Cardiac muscle cell (in vitro differentiated cells and primary cell): ENCODE results near the gene AP3D1. TPM values are rescaled to one million over a fixed set of nuclear protein-coding genes. Genes with fewer than 3 reads are reported as not detected.

ENCODE experiments used
- DNase-seq, 2 donors: peaks; one replicate each; pipeline versions ENCODE4 v3.0.0 to v3.0.0-alpha.2; 2010 to 2017; ENCODE audit warnings: low read depth in 1 of 2, low spot score in 1 of 2
- H3K27ac ChIP-seq: fragments of 200-600 bp; sonication (generic); 2 replicates; pipeline ENCODE4 v1.5.1; 2016
- H3K27me3 ChIP-seq: fragments of 200-600 bp; sonication (generic); 2 replicates; pipeline ENCODE4 v1.6.0; 2016; ENCODE audit warnings: control low read depth
- H3K36me3 ChIP-seq: fragments of 200-600 bp; sonication (generic); 2 replicates; pipeline ENCODE4 v1.5.1; 2016; ENCODE audit warnings: control low read depth
- H3K4me1 ChIP-seq: fragments of 200-600 bp; sonication (generic); 2 replicates; pipeline ENCODE4 v1.8.1; 2017; ENCODE audit warnings: low read depth, mild to moderate bottlenecking, mixed run types
- H3K4me3 ChIP-seq: fragments of 200-600 bp; sonication (generic); 2 replicates; pipeline ENCODE4 v1.5.1; 2016; ENCODE audit warnings: mild to moderate bottlenecking
- H3K9me3 ChIP-seq: fragments of 200-600 bp; sonication (generic); 2 replicates; pipeline ENCODE4 v1.5.1; 2017; ENCODE audit warnings: low read depth, mild to moderate bottlenecking, control low read depth
- polyA plus RNA-seq: library from polyadenylated mRNA; unstranded; fragments of >200 nt; fragmentation: Nextera tagmentation; extraction: Ambion mirVana; gene quantifications from 2 replicates; pipeline ENCODE4 v1.2.1, GENCODE V29; 2016
- total RNA-seq: library from RNA; depleted of rRNA; stranded (reverse); fragments of >200 nt; gene quantifications from 2 replicates; pipeline ENCODE4 v1.2.3, GENCODE V29; 2016
- TF ChIP-seq, protein P1 (sequence below): IDR thresholded peaks from 2 replicates; pipeline ENCODE4 v1.5.1; 2012; ENCODE audit warnings: low read depth, mild to moderate bottlenecking, low read length

AP3D1 gene
- total and polyA plus RNA-seq, 2 experiments from 2014 or later, result 115 to 125 TPM

DNA sequence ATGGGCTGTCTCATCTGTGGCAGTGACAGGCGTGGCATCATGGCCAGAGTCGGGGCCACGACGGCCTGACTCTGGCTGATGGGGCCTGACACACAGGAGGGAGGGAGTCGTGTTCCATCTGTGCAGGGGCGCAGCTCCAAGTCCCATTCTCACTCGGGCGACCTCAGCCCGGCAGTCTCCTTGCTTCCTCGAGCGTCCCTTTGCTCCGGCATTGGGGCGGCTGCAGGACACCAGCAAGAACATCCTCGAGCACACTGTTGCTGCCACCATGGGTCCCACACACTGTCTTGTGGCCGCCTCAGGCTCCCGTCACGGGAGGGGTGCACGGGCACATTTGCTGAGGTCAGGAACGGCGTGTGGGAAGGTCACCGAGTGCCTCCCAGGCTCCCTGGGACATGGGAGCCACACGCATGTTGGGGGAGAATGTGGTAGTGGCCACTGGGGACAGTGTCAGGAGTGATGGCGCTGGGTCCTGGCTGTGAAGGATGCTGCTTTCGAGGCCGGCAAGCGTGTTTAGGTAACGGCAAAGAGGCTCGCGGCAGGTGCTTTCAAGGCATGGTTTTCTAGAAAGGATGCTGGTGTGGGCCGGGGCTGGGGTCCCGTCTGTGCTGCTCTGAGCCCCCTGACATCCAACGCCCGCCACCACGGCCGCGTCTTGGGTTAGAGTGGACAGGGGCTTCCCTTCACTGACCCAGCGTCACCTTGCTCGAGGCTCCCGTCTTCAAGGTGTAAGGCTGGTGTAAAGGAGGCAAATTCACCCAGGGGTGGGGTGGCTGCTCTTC, 51.2 kb downstream of the AP3D1 start:
- H3K9me3 ChIP-seq, result no peaks in the 10 kb centered on the region
- peaks cover 4% of the 10 kb centered on the region for H3K4me1 ChIP-seq
- peaks cover 5% of the 10 kb centered on the region for H3K36me3 ChIP-seq
- TF ChIP-seq, protein P1, sequence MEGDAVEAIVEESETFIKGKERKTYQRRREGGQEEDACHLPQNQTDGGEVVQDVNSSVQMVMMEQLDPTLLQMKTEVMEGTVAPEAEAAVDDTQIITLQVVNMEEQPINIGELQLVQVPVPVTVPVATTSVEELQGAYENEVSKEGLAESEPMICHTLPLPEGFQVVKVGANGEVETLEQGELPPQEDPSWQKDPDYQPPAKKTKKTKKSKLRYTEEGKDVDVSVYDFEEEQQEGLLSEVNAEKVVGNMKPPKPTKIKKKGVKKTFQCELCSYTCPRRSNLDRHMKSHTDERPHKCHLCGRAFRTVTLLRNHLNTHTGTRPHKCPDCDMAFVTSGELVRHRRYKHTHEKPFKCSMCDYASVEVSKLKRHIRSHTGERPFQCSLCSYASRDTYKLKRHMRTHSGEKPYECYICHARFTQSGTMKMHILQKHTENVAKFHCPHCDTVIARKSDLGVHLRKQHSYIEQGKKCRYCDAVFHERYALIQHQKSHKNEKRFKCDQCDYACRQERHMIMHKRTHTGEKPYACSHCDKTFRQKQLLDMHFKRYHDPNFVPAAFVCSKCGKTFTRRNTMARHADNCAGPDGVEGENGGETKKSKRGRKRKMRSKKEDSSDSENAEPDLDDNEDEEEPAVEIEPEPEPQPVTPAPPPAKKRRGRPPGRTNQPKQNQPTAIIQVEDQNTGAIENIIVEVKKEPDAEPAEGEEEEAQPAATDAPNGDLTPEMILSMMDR, result no peak
- no peak overlapping the region for H3K4me3 ChIP-seq
- no peaks in the 10 kb centered on the region for H3K27me3 ChIP-seq
- no peak overlapping the region for H3K27ac ChIP-seq
- DNase-seq, result no peak

DNA sequence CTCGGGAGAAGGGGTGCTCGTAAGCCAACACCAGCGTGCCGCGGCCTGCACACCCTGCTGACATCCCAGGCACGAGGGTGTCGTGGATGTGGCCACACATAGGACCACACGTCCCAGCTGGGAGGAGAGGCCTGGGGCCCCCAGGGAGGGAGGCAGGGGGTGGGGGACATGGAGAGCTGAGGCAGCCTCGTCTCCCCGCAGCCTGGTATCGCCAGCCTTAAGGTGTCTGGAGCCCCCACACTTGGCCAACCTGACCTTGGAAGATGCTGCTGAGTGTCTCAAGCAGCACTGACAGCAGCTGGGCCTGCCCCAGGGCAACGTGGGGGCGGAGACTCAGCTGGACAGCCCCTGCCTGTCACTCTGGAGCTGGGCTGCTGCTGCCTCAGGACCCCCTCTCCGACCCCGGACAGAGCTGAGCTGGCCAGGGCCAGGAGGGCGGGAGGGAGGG, 52.3 kb downstream of the AP3D1 start:
- Histone ChIP-seq H3K27ac (no peak overlapping the region), H3K9me3 (no peaks in the 10 kb centered on the region), H3K4me3 (no peak overlapping the region), H3K27me3 (no peaks in the 10 kb centered on the region), H3K4me1 (peaks cover 4% of the 10 kb centered on the region), H3K36me3 (peaks cover 5% of the 10 kb centered on the region)
- TF ChIP-seq, protein P1, result no peak
- no peak for DNase-seq

DNA sequence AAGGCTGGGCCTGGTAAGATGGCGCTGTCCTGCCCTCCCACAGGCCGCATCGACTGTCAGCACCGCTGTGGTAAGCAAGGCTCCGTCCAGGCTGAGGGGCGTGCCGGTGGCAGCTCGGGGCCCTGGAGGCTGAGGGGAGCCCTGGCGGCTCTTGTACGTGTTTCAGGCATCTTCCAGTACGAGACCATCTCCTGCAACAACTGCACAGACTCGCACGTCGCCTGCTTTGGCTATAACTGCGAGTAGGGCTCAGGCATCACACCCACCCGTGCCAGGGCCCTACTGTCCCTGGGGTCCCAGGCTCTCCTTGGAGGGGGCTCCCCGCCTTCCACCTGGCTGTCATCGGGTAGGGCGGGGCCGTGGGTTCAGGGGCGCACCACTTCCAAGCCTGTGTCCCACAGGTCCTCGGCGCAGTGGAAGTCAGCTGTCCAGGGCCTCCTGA, 53.5 kb downstream of the AP3D1 start:
- Histone ChIP-seq H3K36me3 (peaks cover 5% of the 10 kb centered on the region), H3K27me3 (no peaks in the 10 kb centered on the region), H3K4me1 (peaks cover 4% of the 10 kb centered on the region), H3K4me3 (no peak overlapping the region), H3K9me3 (no peaks in the 10 kb centered on the region), H3K27ac (no peak overlapping the region)
- TF ChIP-seq, protein P1, result no peak
- no peak for DNase-seq

DNA sequence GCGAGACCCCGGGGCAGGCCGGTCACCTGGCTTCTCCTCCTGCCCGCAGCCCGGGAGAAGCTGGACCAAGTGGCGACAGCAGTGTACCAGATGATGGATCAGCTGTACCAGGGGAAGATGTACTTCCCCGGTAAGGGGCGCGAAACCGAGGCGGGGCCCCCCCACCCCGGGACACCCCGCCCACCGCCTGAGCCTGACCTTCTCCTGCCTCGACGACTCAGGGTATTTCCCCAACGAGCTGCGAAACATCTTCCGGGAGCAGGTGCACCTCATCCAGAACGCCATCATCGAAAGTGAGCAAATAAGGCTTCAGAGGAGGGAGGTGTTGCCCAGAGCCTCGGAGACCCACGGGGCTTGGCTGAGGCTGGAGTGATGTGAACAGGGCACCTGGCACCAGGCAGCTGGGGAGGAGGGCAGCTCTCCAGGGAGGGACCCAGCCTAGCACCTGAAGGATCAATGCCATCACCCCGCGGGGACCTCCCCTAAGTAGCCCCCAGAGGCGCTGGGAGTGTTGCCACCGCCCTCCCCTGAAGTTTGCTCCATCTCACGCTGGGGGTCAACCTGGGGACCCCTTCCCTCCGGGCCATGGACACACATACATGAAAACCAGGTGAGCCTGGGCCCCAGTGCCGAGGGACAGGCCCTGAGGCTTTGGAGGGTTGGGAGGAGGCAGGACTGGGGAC, 54.0 kb downstream of the AP3D1 start:
- H3K4me1 ChIP-seq, result peaks cover 4% of the 10 kb centered on the region
- DNase-seq, result no peak
- H3K9me3 ChIP-seq, result no peaks in the 10 kb centered on the region
- peak overlapping the region; percentile 19 for H3K4me3 ChIP-seq
- no peaks in the 10 kb centered on the region for H3K27me3 ChIP-seq
- H3K27ac ChIP-seq, result no peak overlapping the region
- H3K36me3 ChIP-seq, result peaks cover 5% of the 10 kb centered on the region
- TF ChIP-seq, protein P1, result no peak

DNA sequence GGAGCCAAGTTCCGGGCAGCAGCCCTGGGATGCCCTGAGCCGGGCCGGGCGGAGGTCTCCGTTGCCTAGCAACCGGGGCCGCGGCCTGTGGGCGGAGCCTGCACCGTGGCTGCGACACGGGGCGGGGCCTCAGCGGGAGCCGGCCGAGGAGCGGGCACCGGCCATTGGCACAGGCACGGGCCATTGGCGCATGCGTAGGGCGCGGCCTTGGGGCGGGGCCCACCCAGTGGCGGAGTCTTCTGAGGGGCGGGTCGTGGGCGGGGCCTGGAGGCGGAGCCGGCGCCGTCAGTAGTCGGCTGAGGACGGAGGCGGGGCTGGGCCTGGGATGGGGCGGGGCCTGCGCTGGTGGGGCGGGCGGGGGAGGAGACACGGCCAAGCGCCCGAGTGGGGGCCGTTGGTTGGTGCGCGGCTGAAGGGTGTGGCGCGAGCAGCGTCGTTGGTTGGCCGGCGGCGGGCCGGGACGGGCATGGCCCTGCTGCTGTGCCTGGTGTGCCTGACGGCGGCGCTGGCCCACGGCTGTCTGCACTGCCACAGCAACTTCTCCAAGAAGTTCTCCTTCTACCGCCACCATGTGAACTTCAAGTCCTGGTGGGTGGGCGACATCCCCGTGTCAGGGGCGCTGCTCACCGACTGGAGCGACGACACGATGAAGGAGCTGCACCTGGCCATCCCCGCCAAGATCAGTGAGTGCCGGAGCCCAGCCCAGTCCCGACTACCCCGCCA, 54.7 kb downstream of the AP3D1 start, which contains the start of gene IZUMO4:
Gene IZUMO4, plus strand, starts transcription at position 436 of the 723 bp plus-strand sequence. Its CDS starts 31 bp downstream, at position 467.
- peak within 1 kb of the TSS; percentile 53 for H3K4me3 ChIP-seq
- peak; percentile 98 to 99 for DNase-seq
- H3K27me3 ChIP-seq, result no peaks in the 10 kb centered on the region
- H3K4me1 ChIP-seq, result peaks cover 4% of the 10 kb centered on the region
- H3K9me3 ChIP-seq, result no peaks in the 10 kb centered on the region
- TF ChIP-seq, protein P1, result peak; percentile 36
- H3K36me3 ChIP-seq, result peaks cover under 1% of the 10 kb centered on the region
- H3K27ac ChIP-seq, result peak within 1 kb of the TSS; percentile 83
